ENCODE results near the gene OR5T3. TPM values are rescaled to one million over a fixed set of nuclear protein-coding genes. Genes with fewer than 3 reads are reported as not detected.
"Not testable (repeated sequence)": the region's sequence is repeated elsewhere in the genome, so short reads cannot be mapped to it uniquely, and the experiment has no call there.

The OR5T3 gene
- not detected for total RNA-seq

DNA sequence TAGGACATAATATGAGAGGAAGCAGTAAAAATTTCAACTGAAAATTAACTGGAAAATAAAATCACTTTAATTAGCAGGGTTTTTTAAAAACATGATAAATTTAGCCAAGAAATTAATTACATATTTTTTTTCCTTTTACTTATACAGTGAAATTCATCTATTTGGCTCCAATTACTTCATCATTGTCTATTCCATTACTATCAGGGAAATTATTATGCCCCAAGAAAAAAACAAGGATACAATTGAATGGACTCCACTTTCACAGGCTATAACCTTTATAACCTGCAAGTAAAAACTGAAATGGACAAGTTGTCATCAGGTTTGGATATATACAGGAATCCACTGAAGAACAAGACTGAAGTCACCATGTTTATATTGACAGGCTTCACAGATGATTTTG, at the start of gene OR5T3:
Gene OR5T3, plus strand, starts transcription at position 301 of the 400 bp plus-strand sequence. Its CDS starts 0 bp downstream, at position 301.
- ATAC-seq (replicated peaks) = no peak
- H3K27ac Mint-ChIP-seq = no peak within 1 kb of the TSS

DNA sequence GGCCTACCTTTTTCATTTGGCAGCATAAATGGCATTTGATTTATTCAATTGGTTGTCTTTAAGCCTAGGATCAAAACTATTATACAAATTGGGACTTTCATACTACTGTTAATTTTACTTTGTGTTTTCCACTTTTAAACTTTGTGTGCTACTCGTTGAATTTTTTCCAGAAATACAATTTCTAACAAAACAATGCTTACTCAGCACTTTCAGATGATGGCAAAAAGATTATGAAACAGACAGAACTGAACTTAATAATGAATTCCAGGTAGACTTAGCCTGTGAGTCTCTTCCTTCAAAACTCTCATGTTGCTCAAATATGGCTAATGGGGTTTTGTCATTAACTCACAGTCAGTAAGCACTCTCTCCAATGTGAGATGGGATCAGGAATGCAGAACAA, 44.3 kb upstream of the OR5T3 start:
- no peak overlapping the region for H3K27ac Mint-ChIP-seq
- no peaks in the 10 kb centered on the region for H3K27me3 Mint-ChIP-seq
- peaks cover 12% of the 10 kb centered on the region for H3K9me3 Mint-ChIP-seq
- ATAC-seq (replicated peaks) = no peak
- no peaks in the 10 kb centered on the region for H3K36me3 Mint-ChIP-seq (ENCODE audit: low read depth)
- H3K4me3 Mint-ChIP-seq = no peak overlapping the region
- no peaks in the 10 kb centered on the region for H3K4me1 Mint-ChIP-seq

More for the DNA sequence above, at the start of gene OR5T3:
- Mint-ChIP-seq H3K4me1 (no peaks in the 10 kb centered on the region), H3K27me3 (no peaks in the 10 kb centered on the region), H3K4me3 (no peak within 1 kb of the TSS), H3K9me3 (peaks cover 17% of the 10 kb centered on the region), H3K36me3 (ENCODE audit: low read depth) (no peaks in the 10 kb centered on the region)

DNA sequence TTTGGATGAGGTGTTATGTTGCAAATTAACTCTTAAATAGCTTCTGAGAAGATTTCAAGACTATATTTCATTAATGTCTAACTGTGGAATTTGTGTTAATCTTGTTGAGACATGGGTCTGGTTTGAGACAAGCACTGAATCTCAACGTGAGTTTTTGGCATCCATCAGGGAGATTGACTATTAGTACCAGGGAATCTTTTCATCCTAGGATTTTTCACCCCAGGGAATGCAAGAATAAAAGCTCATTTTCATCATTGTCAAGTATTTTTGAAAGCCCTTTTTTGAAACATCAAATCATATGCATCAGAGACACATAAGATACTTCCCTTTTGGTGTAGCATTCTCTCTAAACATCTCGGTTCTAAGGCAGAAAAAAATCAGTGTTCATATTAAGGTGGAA, 37.5 kb upstream of the OR5T3 start:
- H3K9me3 Mint-ChIP-seq = peaks cover 22% of the 10 kb centered on the region

DNA sequence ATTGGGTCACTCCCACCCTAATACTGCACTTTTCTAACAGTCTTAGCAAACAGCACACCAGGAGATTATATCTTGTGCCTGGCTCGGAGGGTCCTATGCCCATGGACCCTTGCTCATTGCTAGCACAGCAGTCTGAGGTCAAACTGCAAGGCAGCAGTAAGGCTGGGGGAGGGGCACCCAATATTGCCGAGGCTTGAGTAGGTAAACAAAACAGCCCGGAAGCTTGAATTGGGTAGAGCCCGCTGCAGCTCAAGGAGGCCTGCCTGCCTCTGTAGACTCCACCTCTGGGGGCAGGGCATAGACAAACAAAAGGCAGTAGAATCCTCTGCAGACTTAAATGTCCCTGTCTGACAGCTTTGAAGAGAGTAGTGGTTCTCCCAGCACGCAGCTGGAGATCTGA, 32.3 kb upstream of the OR5T3 start:
- peaks cover 24% of the 10 kb centered on the region for H3K9me3 Mint-ChIP-seq
- not testable (repeated sequence) for H3K27me3 Mint-ChIP-seq; H3K36me3 Mint-ChIP-seq (ENCODE audit: low read depth); H3K27ac Mint-ChIP-seq; ATAC-seq (replicated peaks); H3K4me1 Mint-ChIP-seq; H3K4me3 Mint-ChIP-seq

More for the DNA sequence above, 37.5 kb upstream of the OR5T3 start:
- Mint-ChIP-seq H3K4me3 (no peak overlapping the region), H3K27me3 (no peaks in the 10 kb centered on the region), H3K36me3 (ENCODE audit: low read depth) (no peaks in the 10 kb centered on the region), H3K4me1 (no peaks in the 10 kb centered on the region), H3K27ac (no peak overlapping the region)
- ATAC-seq (replicated peaks) = no peak

DNA sequence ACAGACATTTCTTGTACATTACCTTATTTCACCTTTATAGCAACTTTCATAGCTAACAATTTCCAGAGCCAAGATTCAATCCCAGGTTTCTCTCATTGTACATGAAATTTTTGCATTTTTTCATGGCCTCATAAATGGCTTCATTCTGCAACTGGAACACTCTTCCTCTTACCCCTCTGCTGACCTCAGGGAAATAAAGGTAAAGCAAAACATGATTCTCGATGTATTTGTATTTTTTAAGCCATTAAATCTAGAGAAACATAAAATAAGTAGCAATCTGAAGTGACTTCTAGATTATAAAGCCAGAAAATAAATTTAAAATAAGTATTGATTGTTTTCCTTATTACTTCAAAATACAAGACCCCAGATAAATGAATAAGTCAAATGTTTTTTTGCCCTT, 17.9 kb upstream of the OR5T3 start, which contains the start of gene OR5T2:
Gene OR5T2, minus strand, starts transcription at position 101 of the 400 bp plus-strand sequence. CDS start 1,193 bp downstream, outside the sequence.
- peaks cover 6% of the 10 kb centered on the region for H3K9me3 Mint-ChIP-seq
- no peaks in the 10 kb centered on the region for H3K36me3 Mint-ChIP-seq (ENCODE audit: low read depth)
- H3K27ac Mint-ChIP-seq = no peak within 1 kb of the TSS
- H3K4me1 Mint-ChIP-seq = no peaks in the 10 kb centered on the region
- no peaks in the 10 kb centered on the region for H3K27me3 Mint-ChIP-seq
- no peak for ATAC-seq (replicated peaks)
- H3K4me3 Mint-ChIP-seq = no peak within 1 kb of the TSS

DNA sequence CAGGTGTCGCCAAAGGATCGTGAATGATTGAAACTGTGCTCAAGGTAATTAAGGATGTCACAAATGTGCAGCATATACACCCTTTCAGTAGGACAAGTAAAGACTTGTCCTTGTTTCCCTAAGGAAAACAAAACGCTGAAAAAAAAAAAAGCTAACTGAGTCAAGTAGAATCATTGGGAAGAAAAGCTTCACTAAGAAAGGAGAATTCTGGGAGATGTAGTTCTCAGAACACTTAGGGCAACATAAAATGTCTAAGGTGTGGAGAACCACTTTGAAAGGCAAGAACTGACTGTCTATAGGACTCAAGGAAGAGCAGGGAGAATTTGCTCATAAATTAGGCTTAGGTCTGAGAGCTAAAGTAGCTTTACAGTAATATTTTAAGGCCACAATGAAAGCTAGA, 19.0 kb downstream of the OR5T3 start:
- Mint-ChIP-seq H3K4me3 (no peak overlapping the region), H3K27ac (no peak overlapping the region), H3K27me3 (no peaks in the 10 kb centered on the region), H3K4me1 (no peaks in the 10 kb centered on the region), H3K9me3 (peaks cover 26% of the 10 kb centered on the region), H3K36me3 (ENCODE audit: low read depth) (no peaks in the 10 kb centered on the region)
- ATAC-seq (replicated peaks) = no peak

DNA sequence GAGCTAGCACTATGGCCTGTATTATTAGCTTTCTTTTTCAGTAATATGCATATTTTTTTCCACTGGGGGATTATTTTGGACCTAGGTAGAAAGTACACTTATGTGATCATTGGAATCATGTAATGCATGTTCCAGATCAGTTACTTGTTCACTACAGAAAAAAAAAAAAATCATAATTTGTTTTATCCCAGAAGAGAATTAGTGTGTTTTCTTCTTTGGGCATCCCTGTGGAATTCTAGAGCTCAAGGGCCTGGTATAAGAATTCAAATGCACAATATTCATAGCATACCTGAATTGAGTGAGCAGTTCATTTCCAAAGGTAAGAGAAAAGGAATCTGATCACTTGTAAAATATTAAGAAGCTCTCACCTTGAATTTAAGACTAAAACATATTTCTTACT, 21.8 kb downstream of the OR5T3 start, which contains the start of gene OR5T1:
Gene OR5T1, plus strand, starts transcription at position 301 of the 400 bp plus-strand sequence. CDS start 1,485 bp downstream, outside the sequence.
- H3K27me3 Mint-ChIP-seq = no peaks in the 10 kb centered on the region
- no peaks in the 10 kb centered on the region for H3K36me3 Mint-ChIP-seq (ENCODE audit: low read depth)
- H3K27ac Mint-ChIP-seq = no peak within 1 kb of the TSS
- no peaks in the 10 kb centered on the region for H3K4me1 Mint-ChIP-seq
- no peak within 1 kb of the TSS for H3K4me3 Mint-ChIP-seq
- ATAC-seq (replicated peaks) = no peak
- peaks cover 24% of the 10 kb centered on the region for H3K9me3 Mint-ChIP-seq

DNA sequence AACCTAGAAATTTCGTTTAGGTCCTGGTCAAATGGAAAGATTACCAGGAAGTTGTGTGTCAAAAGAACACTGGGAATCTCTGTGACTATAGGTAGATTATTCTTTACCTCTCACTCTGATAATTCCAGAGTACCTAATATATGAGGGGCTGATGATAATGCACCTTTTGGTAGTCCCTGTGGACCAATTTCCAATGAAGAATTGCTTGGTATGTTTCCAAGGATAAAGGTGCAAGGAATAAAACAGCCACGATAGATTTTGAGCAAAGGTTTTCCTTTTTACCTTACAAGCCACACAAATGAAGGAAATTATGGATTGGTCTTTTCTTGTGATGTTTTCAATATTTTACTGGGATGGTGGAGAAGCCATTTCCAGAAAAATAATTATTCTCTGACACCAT, 40.1 kb downstream of the OR5T3 start, which contains the start of gene OR8H1:
Gene OR8H1, minus strand, starts transcription at position 101 of the 400 bp plus-strand sequence. CDS start 1,192 bp downstream, outside the sequence.
- Mint-ChIP-seq H3K27ac (no peak within 1 kb of the TSS), H3K4me3 (no peak within 1 kb of the TSS), H3K4me1 (no peaks in the 10 kb centered on the region), H3K9me3 (peaks cover 11% of the 10 kb centered on the region), H3K27me3 (no peaks in the 10 kb centered on the region), H3K36me3 (ENCODE audit: low read depth) (no peaks in the 10 kb centered on the region)
- ATAC-seq (replicated peaks) = no peak

DNA sequence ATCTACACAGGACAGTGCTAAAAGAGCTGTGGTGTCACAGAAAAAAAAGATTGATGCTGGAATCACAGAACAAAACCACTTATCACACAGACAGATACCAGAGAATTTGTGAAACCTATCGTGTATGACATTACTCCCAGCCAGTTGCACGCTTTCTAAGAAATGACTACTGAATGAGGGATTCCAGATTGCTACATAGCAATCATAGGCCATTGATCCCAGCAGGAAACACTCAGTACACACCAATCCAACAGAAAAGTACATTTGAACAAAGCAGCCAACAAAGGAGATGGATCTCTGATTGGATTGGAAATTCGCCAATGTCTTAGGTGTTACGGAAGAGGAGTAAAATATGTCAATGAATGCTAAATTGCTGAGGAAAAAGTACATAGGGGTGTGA, 44.8 kb downstream of the OR5T3 start:
- Mint-ChIP-seq H3K27me3 (no peaks in the 10 kb centered on the region), H3K27ac (no peak overlapping the region), H3K4me3 (no peak overlapping the region), H3K4me1 (no peaks in the 10 kb centered on the region), H3K36me3 (ENCODE audit: low read depth) (no peaks in the 10 kb centered on the region), H3K9me3 (peaks cover 6% of the 10 kb centered on the region)
- ATAC-seq (replicated peaks) = no peak

Other genes with a start within 250 kb of the OR5T3 start
- not detected for gene OR5AS1, start 224.6 kb upstream of the OR5T3 start, total RNA-seq
- not detected for gene OR8I2, start 158.9 kb upstream of the OR5T3 start, total RNA-seq
- not detected for gene OR8H2, start 148.6 kb upstream of the OR5T3 start, total RNA-seq
- not detected for gene OR8H3, start 129.9 kb upstream of the OR5T3 start, total RNA-seq
- gene OR8J3, start 112.1 kb upstream of the OR5T3 start, total RNA-seq = not detected
- not detected for gene OR8K5, start 91.9 kb upstream of the OR5T3 start, total RNA-seq
- not detected for gene OR5J2, start 75.6 kb upstream of the OR5T3 start, total RNA-seq
- gene OR5T2, start 18.0 kb upstream of the OR5T3 start, total RNA-seq = not detected
- gene OR5T1, start 21.9 kb downstream of the OR5T3 start, total RNA-seq = not detected
- gene OR8H1, start 40.0 kb downstream of the OR5T3 start, total RNA-seq = not detected
- not detected for gene OR8K3, start 62.9 kb downstream of the OR5T3 start, total RNA-seq
- not detected for gene OR8K1, start 93.8 kb downstream of the OR5T3 start, total RNA-seq
- not detected for gene OR8J1, start 102.0 kb downstream of the OR5T3 start, total RNA-seq
- not detected for gene OR8U1, start 123.4 kb downstream of the OR5T3 start, total RNA-seq
- not detected for gene OR5AL1, start 160.4 kb downstream of the OR5T3 start, total RNA-seq
- not detected for gene OR5M3, start 221.1 kb downstream of the OR5T3 start, total RNA-seq
- gene OR5M8, start 239.1 kb downstream of the OR5T3 start, total RNA-seq = not detected